ENCODE measurements around the gene PRKCA.
"Not testable (repeated sequence)": the region's sequence is repeated elsewhere in the genome, so short reads cannot be mapped to it uniquely, and the experiment has no call there.

PRKCA gene

DNA sequence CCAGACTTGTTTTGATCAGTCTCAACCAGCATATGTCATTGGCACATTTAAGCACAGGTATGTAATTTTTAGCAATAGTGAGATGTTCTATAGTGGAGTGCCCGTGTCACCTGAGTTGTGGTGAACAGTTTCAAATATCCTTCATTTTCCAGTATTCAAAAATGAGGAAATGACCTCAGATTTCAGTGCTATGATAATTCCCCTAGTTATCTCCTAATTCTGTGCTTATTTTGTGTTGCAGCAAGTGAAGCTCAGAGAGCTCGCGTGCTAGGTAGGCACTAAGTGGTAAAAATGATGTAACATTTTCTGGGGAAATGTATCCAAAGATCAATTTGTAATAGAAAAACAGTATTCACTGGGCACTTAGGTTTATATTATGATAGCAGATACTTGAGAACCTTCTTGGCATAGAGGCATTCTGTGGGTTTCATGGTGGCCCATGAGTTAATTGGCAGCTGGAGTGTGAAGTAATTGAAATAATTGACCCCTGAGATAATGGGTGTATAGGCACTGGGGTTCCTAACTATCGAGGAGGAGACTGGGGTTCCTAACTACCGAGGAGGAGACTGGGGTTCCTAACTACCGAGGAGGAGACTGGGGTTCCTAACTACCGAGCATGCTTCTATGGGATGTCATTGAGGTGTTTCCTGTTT is 159.1 kb downstream of the PRKCA start:
- DNase-seq (ENCODE audit: low read depth in 2 of 2, low spot score in 1 of 2) = no peak

- no peak for DNase-seq (ENCODE audit: low read depth in 2 of 2, low spot score in 1 of 2)
These were observed 159.6 kb downstream of the PRKCA start for GRCh38 chr17:66462010-66462409.

DNA sequence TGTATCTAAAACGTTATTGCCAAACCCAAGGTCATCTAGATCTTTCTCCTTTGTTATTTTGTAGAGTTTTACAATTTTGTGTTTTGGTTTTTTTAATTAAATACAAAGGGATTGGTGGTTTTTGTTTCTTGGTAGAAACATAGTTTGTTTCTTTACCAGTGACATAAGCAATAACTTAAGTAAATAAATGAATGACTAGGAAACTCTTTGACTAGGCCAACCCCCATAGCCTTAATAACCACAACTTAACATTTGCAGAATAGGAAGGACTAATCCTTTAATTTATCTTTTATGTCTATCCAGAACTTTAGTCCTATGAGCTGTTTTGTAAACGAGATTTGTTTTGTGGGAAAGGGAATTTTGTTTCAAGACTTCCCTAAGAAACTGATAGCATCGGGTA is 162.5 kb downstream of the PRKCA start:
- no peak for DNase-seq (ENCODE audit: low read depth in 2 of 2, low spot score in 1 of 2)

DNA sequence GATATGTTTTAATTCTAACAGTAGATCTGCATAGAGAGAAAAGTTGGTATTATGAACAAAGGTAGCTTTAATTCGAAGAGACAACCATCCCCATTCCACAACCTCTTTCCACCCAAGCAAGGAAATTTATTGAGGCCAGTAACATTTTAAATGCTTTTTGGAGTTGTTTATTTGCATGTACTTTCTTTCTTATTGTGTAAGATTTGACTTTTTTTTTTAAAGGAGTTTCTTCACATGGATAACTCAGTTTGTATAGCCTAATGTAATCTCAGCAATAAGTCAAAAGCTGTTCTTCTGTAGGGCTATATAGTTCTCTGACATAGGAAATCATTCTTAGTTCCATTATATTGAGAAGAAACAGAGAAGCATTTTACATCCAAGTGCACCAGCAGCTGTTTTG is 163.3 kb downstream of the PRKCA start:
- no peak for DNase-seq (ENCODE audit: low read depth in 2 of 2, low spot score in 1 of 2)

DNA sequence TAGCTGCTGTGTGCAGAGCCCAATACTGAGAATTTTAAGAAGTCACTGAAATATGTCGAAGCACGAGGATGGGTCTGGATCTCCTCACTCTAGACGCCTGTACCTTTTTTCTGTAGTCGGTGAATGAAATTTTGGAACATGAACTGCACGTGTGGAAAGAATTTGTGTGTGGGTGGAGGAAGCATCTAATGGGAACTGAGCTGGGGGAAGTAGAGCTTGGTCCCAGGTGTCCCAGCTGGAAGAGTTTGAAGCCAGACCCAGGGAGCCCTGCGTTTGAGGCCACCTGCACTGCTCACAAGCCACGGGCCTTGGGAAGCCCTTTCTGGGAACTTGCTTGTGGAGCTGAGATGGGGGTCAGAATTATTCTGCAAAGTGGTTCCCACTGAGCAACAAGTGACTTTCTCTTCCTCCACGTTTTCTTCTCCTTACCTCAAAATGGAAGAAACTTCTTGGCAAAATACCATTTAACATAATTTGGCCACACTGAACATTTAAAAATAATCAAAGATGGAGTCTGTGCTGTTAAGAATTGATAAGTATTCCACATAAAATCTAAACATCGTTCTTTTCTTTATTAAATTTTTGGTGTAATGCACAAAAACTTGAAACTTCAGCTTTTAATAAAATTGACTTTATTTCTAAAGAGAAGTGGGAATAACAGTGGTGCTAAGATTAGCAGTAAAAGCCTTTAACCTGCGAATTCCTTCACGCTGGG is 163.8 kb downstream of the PRKCA start:
- no peak for DNase-seq (ENCODE audit: low read depth in 2 of 2, low spot score in 1 of 2)

DNA sequence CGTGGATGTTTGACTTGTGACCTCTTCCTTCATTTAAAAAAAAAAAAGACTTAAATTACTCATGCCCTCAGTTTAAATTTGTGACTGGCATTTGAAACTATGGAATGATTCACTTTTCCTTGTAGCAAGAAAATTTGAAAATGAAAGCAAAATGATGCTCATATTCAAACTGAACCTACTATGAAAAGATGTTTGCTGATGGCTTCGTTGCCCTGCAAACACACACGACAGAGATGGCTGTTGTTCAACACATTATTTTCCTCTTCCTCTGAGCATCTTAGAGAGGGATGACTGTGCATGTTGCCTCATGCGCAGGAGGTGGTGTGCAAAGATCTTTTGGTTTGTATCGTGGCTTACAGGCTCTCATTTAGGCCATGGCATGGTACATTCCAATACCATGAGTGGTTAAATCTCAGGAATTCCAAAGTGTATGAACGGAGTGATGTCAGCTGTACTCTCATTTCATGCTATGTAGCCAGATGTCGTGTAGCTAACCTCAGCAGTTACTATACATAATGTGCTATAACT is 164.5 kb downstream of the PRKCA start:
- DNase-seq (ENCODE audit: low read depth in 2 of 2, low spot score in 1 of 2) = no peak

GRCh38 chr17:66467766-66468165 is 165.4 kb downstream of the PRKCA start:
- DNase-seq (ENCODE audit: low read depth in 2 of 2, low spot score in 1 of 2) = no peak

- no peak for DNase-seq (ENCODE audit: low read depth in 2 of 2, low spot score in 1 of 2)
These were observed 166.1 kb downstream of the PRKCA start for GRCh38 chr17:66468241-66469087.

GRCh38 chr17:66469088-66469442 is 166.7 kb downstream of the PRKCA start:
- DNase-seq (ENCODE audit: low read depth in 2 of 2, low spot score in 1 of 2) = no peak

- DNase-seq (ENCODE audit: low read depth in 2 of 2, low spot score in 1 of 2) = no peak
These were observed 167.0 kb downstream of the PRKCA start for GRCh38 chr17:66469461-66469860.

DNA sequence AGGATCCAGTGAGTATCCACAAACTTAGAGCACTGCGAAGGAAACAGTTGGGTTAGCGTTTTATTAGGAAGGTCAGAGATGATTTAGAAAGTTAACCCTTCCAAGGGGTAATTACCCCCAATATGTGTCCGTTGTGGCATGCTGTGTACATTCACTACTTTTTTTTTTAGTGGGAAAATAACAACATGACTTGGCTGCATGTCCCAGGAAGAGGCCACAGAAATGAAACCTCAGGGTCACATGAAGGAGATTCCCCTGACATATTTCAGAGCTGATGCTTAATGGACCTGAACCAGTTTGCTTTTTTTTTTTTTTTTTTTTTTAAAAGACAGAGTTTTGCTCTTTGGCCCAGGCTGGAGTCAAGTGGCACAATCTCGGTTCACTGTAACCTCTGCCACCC is 167.5 kb downstream of the PRKCA start:
- no peak for DNase-seq (ENCODE audit: low read depth in 2 of 2, low spot score in 1 of 2)

DNA sequence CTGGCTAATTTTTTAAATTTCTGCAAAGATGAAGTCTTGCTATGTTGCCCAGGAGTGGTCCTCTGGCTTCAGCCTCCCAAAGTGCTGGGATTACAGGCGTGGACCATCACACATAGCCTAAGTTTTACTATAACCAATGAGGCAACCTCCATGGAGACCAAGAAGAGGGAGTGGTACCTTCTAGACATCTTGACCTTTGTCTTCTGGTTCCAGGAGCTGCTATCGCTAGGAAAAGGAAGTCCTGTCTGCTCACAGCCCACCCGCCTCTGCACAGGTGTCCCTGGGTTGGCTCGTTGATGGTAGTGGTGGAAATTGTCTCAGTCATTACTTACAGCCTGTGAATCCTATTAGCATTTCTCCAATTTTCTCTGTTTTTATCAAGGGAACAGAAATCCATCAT is 169.7 kb downstream of the PRKCA start:
- no peak for DNase-seq (ENCODE audit: low read depth in 2 of 2, low spot score in 1 of 2)

- no peak for DNase-seq (ENCODE audit: low read depth in 2 of 2, low spot score in 1 of 2)
These were observed 171.8 kb downstream of the PRKCA start for GRCh38 chr17:66474258-66474657.

GRCh38 chr17:66474806-66475497 is 172.5 kb downstream of the PRKCA start:
- DNase-seq (ENCODE audit: low read depth in 2 of 2, low spot score in 1 of 2) = no peak

DNA sequence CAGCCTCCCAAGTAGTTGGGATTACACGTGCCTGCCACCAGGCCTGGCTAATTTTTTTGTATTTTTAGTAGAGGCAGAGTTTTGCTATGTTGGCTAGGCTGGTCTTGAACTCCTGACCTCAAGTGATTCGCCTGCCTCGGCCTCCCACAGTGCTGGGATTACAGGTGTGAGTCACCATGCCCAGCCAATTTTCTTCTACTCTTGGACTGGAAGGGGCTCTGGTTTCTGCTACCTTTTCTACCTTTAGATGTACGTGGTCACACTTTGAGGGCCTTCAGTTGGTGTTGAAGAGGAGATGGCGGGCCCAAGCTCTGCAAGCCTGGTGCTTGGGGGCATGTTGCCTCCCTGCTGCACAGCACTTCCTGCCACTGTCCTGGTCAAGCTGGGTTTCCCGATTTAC is 173.6 kb downstream of the PRKCA start:
- no peak for DNase-seq (ENCODE audit: low read depth in 2 of 2, low spot score in 1 of 2)

DNA sequence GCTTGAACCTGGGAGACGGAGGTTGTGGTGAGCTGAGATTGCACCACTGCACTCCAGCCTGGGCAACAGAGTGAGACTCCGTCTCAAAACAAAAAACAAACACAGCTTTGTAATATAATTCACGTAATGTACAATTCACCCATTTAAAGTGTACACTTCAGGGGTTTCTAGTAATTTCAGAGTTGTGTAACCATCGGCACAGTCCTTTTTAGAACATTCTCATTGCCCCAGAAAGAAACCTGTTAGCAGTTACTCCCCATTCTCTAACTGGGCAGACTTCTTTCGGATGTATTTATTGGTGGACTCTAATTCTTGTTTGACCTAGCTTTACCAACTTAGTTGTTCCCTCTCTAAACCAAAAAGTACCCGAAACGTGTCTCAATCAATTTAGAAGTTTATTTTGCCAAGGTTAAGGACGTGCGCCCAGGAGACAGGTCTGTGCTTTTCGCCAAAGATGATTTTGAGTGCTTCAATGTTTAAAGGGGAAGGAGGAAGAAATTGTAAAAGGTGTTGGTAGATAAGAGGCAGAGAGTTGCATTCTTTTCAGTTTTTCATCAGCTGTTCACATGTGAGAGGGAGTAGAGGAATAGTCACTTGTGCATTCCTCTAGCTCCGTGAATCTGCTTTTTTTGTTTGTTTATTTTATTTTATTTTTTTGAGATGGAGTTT is 175.3 kb downstream of the PRKCA start:
- no peak for DNase-seq (ENCODE audit: low read depth in 2 of 2, low spot score in 1 of 2)

DNA sequence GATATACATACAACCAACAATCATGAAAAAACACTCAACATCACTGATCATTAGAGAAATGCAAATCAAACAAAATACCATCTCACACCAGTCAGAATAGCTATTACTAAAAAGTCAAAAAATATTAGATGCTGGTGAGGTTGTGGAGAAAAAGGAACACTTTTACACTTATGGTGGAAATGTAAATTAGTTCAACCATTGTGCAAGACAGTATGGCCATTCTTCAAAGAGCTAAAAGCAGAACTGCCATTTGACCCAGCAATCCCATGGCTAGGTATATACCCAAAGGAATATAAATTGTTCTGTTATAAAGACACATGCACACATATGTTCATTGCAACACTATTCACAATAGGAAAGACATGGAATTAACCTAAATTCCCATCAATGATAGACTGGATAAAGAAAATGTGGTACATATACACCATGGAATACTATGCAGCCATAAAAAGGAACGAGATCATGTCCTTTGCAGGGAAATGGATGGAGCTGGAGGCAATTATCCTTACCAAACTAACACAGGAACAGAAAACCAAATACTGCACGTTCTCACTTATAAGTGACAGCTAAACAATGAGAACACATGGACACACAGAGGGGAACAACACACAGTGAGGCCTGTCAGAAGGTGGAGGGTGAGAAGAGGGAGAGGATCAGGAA is 176.9 kb downstream of the PRKCA start:
- not testable (repeated sequence) for DNase-seq (ENCODE audit: low read depth in 2 of 2, low spot score in 1 of 2)

DNA sequence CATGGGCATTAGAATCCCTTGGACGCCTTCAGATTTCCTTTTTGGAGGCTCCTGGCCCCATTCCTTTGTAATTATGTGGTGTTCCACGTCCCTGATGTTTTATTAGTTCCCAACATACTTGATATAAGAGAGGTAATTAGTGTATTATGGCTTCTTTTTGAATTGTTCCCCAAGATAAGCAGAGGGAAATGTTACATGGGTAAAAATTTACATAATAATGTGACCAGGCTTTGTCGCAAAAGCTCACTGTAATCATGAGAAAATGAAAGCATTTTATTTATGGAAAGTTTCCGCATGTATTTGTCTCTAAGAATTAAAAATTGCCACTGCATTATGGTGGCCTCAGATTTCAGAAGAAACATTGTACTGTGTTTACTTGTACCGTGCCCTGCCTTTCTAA is 177.8 kb downstream of the PRKCA start:
- DNase-seq (ENCODE audit: low read depth in 2 of 2, low spot score in 1 of 2) = no peak

DNA sequence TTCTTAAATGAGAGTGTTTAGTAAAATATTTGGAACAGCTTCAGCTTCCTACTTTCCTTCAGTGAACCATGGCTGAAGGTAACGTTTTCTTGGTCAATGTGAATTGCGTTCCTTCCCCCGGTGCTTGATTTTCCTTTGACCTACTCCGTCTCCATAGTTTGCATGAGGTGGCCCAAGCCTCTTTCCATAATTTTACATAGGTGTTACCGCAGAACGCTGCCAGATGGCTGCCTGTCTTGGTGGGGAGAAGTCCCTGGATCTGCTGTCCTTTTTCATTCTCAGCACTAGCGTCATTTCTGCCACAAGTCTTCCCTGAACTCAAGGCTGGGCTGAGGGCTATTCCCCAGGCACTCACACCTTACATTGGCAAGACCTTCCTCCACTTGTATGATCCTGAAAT is 178.4 kb downstream of the PRKCA start:
- no peak for DNase-seq (ENCODE audit: low read depth in 2 of 2, low spot score in 1 of 2)

DNA sequence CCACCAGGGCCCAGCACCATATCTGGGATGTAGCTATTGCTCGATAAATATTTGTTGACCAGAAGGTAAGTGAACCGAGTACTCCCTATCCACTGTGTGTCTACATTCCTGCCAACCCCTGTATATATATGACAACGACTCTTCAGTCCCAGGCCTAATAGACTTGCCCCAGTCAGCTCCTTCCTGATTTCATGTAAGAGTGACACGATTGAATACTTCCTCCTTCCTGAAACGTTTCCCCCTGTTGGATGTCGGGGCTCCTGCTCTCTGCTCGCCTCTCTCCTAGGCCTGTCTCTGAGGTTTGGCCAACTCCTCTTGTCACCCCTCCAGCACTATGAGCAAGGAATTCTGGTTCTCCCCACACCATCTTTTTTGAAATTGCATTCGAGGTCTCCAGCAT is 178.9 kb downstream of the PRKCA start:
- DNase-seq (ENCODE audit: low read depth in 2 of 2, low spot score in 1 of 2) = no peak
